Stimulated activated CD8-positive, alpha-beta memory T cell treated with anti-CD3 and anti-CD28 coated beads, Interleukin-12 subunit alpha, Interleukin-12 subunit beta, amount 100 ng/mL, for 24 hours (primary cell): ENCODE measurements around the gene DNAJB13.

Source experiments
- DNase-seq: peaks from one replicate; pipeline ENCODE4 v3.0.0-alpha.2; 2020; ENCODE audit errors: extremely low read depth

DNAJB13 gene

GRCh38 chr11:74015919-74016684, 65.3 kb downstream of the DNAJB13 start:
- no peak for DNase-seq

GRCh38 chr11:74017631-74018030, 66.8 kb downstream of the DNAJB13 start:
- DNase-seq, result no peak

DNA sequence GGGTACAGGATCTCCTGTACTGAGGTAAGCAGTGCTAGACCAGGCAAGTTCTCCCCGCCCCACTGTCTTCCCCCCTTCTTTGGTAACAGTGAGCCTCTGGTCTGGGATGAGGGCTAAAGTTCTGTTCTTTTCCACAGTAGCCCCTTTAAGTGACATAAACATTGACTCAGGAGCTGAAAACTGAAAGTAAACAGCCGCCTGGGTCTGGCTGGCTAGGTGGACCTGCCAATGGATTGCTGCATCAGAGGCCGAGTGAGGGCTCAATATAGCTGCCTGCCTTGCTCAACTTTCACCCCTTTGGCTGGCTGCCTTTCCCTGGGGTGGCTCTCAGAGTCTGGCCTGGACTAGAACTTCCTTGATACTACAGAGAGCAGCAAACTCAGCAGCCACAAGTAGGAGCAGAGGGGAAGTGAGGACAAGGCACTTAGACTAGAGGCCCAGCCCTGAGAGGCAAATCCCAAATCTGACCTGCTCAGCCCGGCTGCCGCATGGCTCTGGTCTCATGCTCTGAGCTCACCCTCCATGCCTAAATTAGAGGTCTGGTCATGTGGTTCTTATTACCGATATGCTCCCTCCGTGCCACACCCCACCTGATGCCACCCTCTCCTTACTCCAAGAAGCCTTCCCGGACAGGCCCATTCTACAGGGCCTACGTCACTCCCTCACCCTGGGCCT, 67.6 kb downstream of the DNAJB13 start:
- DNase-seq, result no peak

DNA sequence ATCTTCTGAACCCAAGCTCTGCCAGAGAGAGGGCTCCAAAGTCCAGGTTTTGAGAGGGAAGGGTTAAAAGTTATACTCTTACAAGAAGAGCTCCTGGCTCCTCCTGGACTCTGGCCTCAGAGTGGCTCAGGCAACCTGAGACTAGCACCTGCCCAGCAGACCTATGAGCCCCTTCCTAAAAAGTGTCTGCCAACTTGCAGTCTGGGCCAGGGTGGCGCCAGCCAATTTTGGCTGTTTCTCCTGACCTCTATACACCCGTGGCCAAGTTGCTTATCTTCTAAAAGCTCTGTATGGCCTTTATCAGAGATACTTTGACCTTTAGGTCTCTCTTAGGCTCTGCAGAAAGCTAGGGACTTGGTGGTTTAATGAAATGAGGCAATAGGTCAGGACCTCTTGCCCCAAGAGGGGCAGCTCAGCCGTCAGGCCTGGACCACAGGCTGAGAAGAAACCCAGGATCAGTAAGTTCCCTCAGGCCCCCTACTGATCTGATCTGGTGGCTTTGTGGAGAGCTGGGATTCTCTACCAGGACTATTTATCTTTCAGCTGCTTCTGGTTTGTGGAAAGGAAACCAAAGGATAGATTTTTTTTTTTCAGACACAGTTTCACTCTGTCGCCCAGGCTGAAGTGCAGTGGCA, 68.4 kb downstream of the DNAJB13 start:
- DNase-seq, result no peak

DNA sequence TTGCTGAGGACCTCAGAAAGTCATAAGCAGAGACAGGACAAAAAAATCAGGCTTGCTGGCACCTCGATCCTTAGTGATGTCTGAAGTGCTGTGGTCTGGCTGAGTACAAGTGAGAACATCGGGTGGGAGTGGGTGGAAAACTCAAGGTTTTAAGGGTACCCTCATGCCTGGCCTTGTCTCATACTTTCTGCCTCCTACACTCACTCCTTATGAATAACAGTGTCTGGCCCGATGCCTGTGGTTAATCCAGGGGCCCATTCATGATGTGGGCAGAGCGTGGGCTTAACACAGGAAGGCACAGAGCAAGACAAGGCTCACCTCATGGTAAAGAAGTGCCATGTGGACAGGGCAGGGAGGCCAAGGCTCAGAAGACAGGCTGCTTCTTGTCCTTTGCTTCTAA, 69.0 kb downstream of the DNAJB13 start:
- peak; percentile 34 for DNase-seq
